ENCODE measurements around the gene AMBRA1. TPM values are rescaled to one million over a fixed set of nuclear protein-coding genes. Genes with fewer than 3 reads are reported as not detected.

Gene AMBRA1
- total RNA-seq, 4 donors from 2014 or later, result 20.2 to 31.3 (median 25.9) TPM

GRCh38 chr11:46357483-46357936, 236.3 kb downstream of the AMBRA1 start:
- Histone ChIP-seq H3K9me3 (no peaks in the 10 kb centered on the region), H3K4me3 (no peak overlapping the region), H3K27me3 (no peaks in the 10 kb centered on the region), H3K27ac (peak overlapping the region in 2 of 4 donors; percentile 44 to 67), H3K4me1 (peaks cover 42 to 87% (median 46%) of the 10 kb centered on the region in 3 donors), H3K36me3 (peaks cover 0 to under 1% (median 0%) of the 10 kb centered on the region in 3 donors)
- intact Hi-C loops (cut with DNase I), result no loop called here
- TF ChIP-seq POLR2A (IDR thresholded peaks at IDR 0.05), result no peak
- TF ChIP-seq, protein P1, sequence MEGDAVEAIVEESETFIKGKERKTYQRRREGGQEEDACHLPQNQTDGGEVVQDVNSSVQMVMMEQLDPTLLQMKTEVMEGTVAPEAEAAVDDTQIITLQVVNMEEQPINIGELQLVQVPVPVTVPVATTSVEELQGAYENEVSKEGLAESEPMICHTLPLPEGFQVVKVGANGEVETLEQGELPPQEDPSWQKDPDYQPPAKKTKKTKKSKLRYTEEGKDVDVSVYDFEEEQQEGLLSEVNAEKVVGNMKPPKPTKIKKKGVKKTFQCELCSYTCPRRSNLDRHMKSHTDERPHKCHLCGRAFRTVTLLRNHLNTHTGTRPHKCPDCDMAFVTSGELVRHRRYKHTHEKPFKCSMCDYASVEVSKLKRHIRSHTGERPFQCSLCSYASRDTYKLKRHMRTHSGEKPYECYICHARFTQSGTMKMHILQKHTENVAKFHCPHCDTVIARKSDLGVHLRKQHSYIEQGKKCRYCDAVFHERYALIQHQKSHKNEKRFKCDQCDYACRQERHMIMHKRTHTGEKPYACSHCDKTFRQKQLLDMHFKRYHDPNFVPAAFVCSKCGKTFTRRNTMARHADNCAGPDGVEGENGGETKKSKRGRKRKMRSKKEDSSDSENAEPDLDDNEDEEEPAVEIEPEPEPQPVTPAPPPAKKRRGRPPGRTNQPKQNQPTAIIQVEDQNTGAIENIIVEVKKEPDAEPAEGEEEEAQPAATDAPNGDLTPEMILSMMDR (IDR thresholded peaks at IDR 0.05), result no peak
- 45 to 71% methylated on average over 3 to 4 of the region's 11 CpGs for WGBS, 2 donors
- no peak for DNase-seq

DNA sequence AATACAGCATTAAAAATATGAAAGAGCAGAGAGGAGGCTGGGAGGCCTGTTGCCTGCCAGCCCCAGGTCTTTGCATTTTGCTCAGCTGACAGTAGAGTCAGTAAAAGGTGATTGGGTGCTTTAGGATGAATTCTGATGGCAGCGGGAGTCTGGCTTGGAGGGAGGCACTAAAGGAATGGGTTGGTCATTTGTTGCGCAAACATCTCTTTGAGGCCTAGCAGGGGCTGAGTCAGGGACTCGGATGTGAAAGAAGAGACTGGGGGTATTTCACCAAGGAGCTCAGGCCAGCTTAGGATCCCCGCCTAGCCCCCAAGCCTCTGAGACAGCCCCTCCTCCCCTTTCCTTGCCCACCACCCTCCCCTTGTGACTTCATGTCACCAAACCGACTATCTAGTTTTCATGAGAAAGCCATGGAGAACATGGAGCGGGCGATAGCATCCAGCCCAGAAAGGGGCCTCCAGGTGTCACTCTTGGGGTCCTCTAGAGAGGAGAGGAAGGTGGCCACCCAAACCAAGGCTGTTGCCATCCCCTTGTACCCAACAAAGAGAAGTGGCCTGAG, 236.8 kb downstream of the AMBRA1 start:
- Histone ChIP-seq H3K36me3 (no peaks in the 10 kb centered on the region), H3K27me3 (no peaks in the 10 kb centered on the region), H3K27ac (peak overlapping the region in 2 of 4 donors; percentile 44 to 67), H3K9me3 (no peaks in the 10 kb centered on the region), H3K4me3 (no peak overlapping the region), H3K4me1 (peaks cover 42 to 87% (median 46%) of the 10 kb centered on the region in 3 donors)
- DNase-seq, result no peak
- intact Hi-C loops (cut with DNase I), result no loop called here
- TF ChIP-seq POLR2A (IDR thresholded peaks at IDR 0.05), result no peak
- TF ChIP-seq, protein P1 (IDR thresholded peaks at IDR 0.05), result no peak
- WGBS, 2 donors, result 53 to 67% methylated on average over 3 to 6 of the region's 7 CpGs

GRCh38 chr11:46353698-46354097, 240.1 kb downstream of the AMBRA1 start:
- Histone ChIP-seq H3K4me1 (peaks cover 60 to 93% (median 63%) of the 10 kb centered on the region in 3 donors), H3K36me3 (no peaks in the 10 kb centered on the region), H3K27ac (peak overlapping the region in 3 of 4 donors; percentile 8 to 42 (median 22)), H3K27me3 (no peaks in the 10 kb centered on the region), H3K9me3 (no peaks in the 10 kb centered on the region), H3K4me3 (no peak overlapping the region)
- no peak for DNase-seq
- intact Hi-C loops (cut with DNase I), result no loop called here
- TF ChIP-seq, protein P1 (IDR thresholded peaks at IDR 0.05), result no peak
- no peak for TF ChIP-seq POLR2A (IDR thresholded peaks at IDR 0.05)
- WGBS, 2 donors, result 20% methylated on average over 1 of the region's 9 CpGs; no CpG with 5 or more reads in 1 of the 2 donors

GRCh38 chr11:46352063-46352841, 241.6 kb downstream of the AMBRA1 start:
- peaks cover 61 to 94% (median 63%) of the 10 kb centered on the region in 3 donors for H3K4me1 ChIP-seq
- H3K9me3 ChIP-seq, result no peaks in the 10 kb centered on the region
- WGBS, 2 donors, result 43 to 53% methylated on average over 5 to 21 of the region's 33 CpGs
- TF ChIP-seq POLR2A (IDR thresholded peaks at IDR 0.05), result no peak
- TF ChIP-seq, protein P1 (IDR thresholded peaks at IDR 0.05), result peak; percentile 63 to 93 (median 78)
- H3K4me3 ChIP-seq, result peak overlapping the region in 1 of 4 donors; percentile 51
- H3K27me3 ChIP-seq, result no peaks in the 10 kb centered on the region
- H3K27ac ChIP-seq, result peak overlapping the region; percentile 24 to 61 (median 44)
- DNase-seq, result no peak
- no peaks in the 10 kb centered on the region for H3K36me3 ChIP-seq
- intact Hi-C loops (cut with DNase I), result no loop called here

- WGBS, 2 donors, result 52 to 63% methylated on average over 4 of the region's 5 CpGs
Measured at GRCh38 chr11:46351606-46352005, 242.2 kb downstream of the AMBRA1 start.

More at GRCh38 chr11:46351606-46352005, 242.2 kb downstream of the AMBRA1 start:
- H3K27me3 ChIP-seq, result no peaks in the 10 kb centered on the region
- no peaks in the 10 kb centered on the region for H3K9me3 ChIP-seq
- peak overlapping the region in 3 of 4 donors; percentile 24 to 61 (median 42) for H3K27ac ChIP-seq
- H3K4me3 ChIP-seq, result peak overlapping the region in 1 of 4 donors; percentile 51
- H3K36me3 ChIP-seq, result no peaks in the 10 kb centered on the region
- DNase-seq, result no peak
- H3K4me1 ChIP-seq, result peaks cover 58 to 93% (median 61%) of the 10 kb centered on the region in 3 donors
- TF ChIP-seq POLR2A (IDR thresholded peaks at IDR 0.05), result no peak
- TF ChIP-seq, protein P1 (IDR thresholded peaks at IDR 0.05), result no peak
- intact Hi-C loops (cut with DNase I), result no loop called here
